Measurements from ENCODE around the gene PAX7.
"Not testable (repeated sequence)": the region's sequence is repeated elsewhere in the genome, so short reads cannot be mapped to it uniquely, and the experiment has no call there.

PAX7 gene

DNA sequence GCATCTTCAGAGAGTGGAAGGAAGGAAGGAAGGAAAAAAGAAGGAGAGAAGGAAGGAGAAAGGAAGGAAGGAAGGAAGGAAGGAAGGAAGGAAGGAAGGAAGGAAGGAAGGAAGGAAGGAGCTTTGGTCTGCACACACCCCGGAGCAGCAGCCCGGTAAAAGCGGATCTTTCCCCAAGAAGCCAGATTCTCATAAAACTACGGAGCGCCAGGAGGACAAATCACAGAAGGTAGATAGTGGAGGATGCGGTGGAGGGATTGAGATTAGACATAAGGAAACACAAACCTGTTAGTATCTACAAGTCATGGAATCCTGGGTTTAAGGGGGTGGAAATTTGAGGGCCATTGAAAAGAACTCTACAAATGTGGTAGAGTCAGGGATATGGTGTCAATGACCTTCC is 36.7 kb downstream of the PAX7 start:
- no peak for DNase-seq

DNA sequence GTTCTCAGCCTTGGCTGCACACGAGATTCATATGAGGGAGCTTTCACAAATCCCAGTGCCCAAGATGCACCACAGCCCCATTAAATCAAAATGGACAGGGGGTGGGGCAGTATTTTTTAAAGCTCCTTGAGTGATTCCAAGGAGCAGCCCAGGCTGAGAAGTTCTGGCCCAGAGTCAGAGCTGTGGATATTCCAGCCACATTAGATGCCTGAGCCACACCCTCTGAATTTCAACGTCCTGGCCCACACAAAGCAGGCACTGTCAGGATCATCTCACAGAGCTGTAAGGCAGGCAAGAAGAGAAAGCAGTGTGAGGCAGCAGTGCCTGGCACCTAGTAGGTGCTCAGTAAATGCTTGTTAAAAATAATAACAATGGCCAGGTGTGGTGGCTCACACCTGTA is 37.4 kb downstream of the PAX7 start:
- DNase-seq = no peak

DNA sequence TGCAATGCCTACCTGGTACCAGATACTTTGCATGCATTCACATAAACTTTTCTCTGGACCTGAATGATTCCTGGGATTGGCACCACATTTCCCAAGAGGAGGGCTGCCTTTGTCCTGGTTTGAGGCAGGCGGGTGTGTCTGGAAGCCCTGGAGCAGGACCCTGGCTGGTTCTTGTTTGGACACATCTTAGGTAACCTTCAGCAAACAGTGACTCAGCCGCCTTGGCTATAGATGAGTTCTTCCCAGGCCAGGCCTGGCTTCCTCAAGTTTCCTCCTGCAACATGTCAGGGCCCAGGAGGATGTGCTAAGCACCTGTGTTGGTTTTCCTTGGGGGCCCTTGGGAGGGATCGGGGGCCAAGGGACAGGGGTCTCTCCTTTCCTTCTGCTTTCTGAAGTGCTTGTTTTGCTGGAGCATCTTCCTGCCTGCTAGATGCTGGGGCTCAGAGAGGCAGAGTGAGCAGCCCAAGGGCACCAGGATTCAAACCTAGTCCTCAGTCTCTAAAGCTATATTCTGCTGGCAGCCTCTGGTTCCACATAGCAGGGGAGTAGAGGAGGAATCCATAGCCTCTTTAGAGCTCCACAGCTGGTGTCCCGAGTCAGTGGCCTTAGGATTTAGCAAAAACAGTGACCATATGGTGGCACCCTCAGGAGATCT is 38.2 kb downstream of the PAX7 start:
- no peak for DNase-seq

GRCh38 chr1:18670121-18670867 is 39.6 kb downstream of the PAX7 start:
- no peak for DNase-seq

GRCh38 chr1:18670868-18671225 is 40.2 kb downstream of the PAX7 start:
- DNase-seq = no peak

DNA sequence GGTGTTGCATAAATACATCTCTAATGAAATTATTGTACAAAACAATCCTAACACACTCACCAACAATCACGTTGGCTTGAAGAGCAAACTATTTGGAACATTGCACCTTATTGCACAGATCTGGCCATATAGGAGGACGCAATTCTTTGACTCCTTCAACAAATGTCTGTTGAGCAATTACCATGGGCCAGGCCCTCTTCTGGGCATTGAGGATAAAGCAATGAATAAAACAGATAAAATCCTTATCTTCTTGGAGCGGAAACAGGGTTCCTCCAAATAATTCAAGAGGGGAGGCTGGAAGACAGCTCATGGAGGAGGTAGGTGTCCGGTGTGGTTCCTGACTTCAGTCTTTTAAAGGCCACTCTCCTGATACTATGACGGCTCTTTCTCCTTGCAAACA is 43.3 kb downstream of the PAX7 start:
- no peak for DNase-seq

DNA sequence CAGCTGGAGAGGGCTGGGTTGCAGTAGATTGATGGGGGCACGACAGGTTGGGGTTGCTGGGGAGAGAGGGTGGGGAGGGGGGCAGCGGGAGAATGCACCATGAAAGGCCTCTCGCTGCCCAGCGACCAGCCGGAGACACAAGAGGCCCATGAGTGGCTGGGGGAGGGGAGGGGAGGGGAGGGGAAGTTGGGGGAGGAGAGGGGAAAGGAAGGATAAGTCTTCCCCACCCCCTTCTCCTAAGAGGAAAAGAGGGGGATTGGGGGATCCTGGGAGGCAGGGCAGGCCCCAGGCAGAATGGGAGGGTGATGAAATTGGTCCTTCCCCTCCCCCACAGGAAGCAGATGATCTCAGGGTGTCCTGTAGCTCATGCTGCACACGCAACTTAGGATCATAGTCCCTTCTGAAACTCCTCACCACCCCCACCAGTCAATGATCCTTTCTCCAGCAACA is 45.7 kb downstream of the PAX7 start:
- no peak for DNase-seq

- DNase-seq = no peak
Observed at GRCh38 chr1:18681423-18681835, 50.8 kb downstream of the PAX7 start.

- no peak for DNase-seq
Observed at GRCh38 chr1:18682375-18682774, 51.7 kb downstream of the PAX7 start.

GRCh38 chr1:18684303-18684702 is 53.7 kb downstream of the PAX7 start:
- DNase-seq = no peak

GRCh38 chr1:18686540-18686939 is 55.9 kb downstream of the PAX7 start:
- no peak for DNase-seq

DNA sequence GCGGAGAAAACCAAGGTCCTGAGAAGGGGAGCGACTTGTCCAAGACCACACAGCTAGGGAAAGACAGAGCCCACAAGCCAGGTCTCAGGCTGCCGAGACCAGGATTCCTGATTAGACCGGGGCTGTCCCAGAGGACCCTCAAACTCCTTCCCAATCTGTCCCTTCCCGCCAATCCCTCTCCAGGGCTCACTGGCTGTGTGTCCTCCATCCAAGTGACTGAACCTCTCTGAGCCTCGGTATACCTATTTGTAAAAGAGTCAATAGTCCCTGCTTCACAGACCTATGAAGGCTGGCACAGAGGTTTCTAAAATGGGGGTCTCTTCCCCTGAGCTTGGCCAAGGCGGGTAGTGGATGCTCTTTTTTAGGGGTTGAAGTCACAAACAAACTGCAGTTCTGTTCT is 56.6 kb downstream of the PAX7 start:
- no peak for DNase-seq

DNA sequence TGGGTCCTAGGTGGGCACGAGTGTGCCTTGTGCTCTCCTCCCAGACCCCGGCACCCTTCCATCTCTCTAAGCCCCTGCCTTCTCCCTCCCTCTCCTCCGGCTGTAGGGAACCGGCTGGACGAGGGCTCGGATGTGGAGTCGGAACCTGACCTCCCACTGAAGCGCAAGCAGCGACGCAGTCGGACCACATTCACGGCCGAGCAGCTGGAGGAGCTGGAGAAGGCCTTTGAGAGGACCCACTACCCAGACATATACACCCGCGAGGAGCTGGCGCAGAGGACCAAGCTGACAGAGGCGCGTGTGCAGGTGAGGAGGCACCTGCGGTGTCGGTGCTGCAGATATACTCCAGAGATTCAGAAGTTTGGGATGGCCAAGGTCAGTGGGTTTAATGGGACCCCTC is 61.0 kb downstream of the PAX7 start:
- no peak for DNase-seq

- no peak for DNase-seq
Observed at GRCh38 chr1:18693256-18694098, 62.8 kb downstream of the PAX7 start.

- not testable (repeated sequence) for DNase-seq
Observed at GRCh38 chr1:18694289-18694688, 63.6 kb downstream of the PAX7 start.

DNA sequence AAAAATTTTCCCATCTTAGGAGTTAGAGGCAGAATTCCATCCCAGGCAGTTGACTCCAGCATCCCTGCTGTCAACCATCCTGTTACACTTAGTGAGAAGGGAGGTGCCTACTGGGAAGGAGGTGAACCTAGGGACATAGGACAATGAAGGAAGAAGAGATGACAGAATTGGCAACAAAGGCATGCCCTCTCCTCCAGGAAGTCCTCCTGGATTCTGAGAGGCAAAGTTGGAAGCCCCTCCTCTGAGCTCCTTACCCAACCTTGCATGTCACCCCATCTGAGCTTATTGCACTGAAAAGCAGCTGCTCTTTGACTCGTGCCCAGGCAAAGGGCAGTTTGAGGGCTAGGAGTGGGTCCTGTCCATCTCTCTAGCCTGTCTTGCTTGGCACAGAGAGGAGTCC is 66.9 kb downstream of the PAX7 start:
- no peak for DNase-seq

DNA sequence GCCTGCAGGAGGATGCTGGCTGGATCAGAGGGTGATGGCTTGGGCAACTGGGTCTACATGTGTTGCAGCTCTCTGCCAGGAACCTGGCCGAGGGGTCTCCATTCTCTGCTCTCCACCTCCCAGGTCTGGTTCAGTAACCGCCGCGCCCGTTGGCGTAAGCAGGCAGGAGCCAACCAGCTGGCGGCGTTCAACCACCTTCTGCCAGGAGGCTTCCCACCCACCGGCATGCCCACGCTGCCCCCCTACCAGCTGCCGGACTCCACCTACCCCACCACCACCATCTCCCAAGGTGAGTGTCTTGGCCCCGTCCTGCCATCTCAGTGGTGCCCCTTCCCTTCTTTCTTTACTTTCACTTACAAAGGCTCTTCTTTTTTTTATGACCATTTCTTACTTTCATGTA is 69.9 kb downstream of the PAX7 start:
- no peak for DNase-seq

DNA sequence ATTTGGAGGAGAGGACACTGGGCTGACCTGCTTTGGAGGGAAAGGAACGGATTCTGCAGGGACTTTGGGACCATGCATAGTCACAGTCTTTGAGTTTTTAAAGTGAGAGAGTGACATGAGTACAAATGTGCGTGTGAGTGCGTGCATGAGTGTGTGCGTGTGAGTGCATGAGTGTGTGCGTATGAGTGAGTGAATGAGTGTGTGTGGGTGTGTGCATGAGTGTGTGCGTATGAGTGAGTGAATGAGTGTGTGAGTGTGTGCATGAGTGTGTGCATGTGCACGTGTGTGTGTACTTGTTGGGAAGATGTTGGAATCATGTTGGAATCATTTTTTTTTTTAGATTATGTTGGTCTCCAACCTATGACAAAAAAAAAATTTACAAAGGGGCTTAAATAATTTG is 70.5 kb downstream of the PAX7 start:
- DNase-seq = no peak

- DNase-seq = no peak
Observed at GRCh38 chr1:18703041-18703621, 72.5 kb downstream of the PAX7 start.

DNA sequence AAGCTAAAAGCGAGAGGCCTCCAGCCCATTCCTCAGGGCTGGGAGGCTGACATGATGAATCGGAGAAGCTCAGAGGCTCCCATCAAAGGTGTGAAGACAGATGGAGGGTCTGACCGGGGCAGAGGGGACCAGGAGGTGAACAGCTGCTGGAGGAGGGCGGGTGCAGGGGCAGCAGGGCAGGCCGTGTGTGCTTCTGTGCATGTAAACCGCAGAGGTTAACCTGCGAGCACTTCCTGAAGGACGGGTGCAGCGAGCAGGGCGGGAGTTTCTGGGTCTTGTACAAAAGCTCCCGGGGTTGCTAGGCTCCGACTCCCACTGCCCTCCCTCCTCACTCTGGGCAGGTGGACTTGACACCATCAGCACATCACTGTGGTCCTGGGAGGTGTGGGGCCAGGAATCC is 75.2 kb downstream of the PAX7 start:
- DNase-seq = no peak

DNA sequence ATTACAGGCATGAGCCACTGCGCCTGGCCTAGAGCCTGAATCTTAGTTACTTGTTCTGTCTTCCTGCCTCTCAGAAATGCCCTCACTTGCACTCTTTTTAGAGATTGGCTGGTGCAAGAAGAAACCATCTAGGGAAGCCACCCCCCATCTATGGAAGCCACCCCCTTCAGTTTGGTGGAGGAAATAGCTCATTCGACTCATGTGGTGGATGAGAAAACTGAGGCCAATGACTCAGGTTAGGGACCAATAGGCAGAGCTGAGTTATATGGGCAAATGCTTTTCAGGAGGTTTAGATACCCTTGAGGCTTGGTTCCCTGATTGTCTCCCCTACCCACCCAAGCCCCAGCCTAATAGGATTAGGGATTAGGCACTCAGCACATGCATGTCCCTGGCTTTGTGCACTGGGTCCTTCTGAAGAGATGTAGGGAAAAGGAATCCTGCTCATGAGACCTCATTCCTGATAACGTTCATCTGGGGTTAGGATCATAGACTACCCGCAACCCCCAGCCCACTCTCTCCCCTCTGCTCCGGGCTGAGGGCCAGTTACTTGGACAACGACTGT is 77.1 kb downstream of the PAX7 start:
- DNase-seq = no peak

DNA sequence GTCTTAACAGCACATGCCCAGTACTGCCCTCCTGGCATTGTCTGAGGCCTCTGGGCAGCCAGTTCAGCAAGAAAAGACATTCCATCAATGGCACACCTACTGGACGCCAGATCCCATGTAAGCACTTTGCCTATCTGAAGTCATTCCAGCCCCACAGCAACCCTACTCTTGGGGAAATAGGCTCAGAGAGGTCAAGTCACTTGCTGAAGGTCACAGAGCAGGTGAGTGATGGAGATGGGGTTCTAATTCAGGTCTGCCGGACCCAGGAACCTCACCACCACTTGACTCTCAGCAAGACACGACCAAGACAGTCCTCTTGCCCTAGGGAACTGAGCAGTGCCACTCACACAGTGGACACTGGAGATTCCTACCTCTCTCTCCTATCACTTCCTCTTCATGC is 79.4 kb downstream of the PAX7 start:
- no peak for DNase-seq

DNA sequence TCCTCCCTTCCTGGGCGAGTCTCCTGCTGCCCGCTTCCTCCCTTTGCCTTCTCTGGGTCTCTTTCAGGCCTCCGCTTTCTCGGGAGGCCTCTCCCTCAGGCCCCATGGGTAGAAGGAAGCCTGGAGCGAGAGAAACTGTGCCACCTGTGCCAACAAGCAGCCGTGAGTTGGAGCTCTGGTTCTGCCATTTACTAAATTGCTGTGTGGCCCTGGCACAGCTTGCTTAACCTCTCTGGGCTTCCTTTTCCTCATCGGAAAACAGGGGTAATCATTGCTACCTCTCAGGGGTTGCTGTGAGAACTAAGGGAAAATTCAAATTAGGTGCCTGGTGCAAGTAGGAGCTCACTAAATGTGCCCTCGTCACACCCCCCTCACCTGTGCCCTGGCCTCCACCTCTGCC is 80.4 kb downstream of the PAX7 start:
- no peak for DNase-seq
